GM23248 (cell line): Measurements from ENCODE around the gene CAMSAP3. TPM values are rescaled to one million over a fixed set of nuclear protein-coding genes. Genes with fewer than 3 reads are reported as not detected.

ENCODE experiments used
- DNase-seq: peaks from one replicate; pipeline ENCODE4 v3.0.0-alpha.2; 2015
- H2AFZ ChIP-seq: fragments of 200-600 bp; sonication (generic); 2 replicates; pipeline ENCODE4 v1.6.1; 2016; ENCODE audit warnings: antibody characterized with exemption
- H3F3A ChIP-seq: fragments of 200-600 bp; sonication (generic); 2 replicates; pipeline ENCODE4 v1.6.1; 2016; ENCODE audit warnings: mild to moderate bottlenecking, antibody characterized with exemption, mixed run types; ENCODE audit not compliant: insufficient read depth
- H3K27ac ChIP-seq: fragments of 200-600 bp; sonication (generic); 2 replicates; pipeline ENCODE4 v1.5.1; 2016; ENCODE audit warnings: mild to moderate bottlenecking
- H3K27me3 ChIP-seq: fragments of 200-600 bp; sonication (generic); replicated peaks from 2 replicates; pipeline ENCODE4 v1.6.1; 2016; ENCODE audit warnings: mild to moderate bottlenecking; ENCODE audit not compliant: insufficient read depth
- H3K36me3 ChIP-seq: fragments of 200-600 bp; sonication (generic); 2 replicates; pipeline ENCODE4 v1.6.1; 2016; ENCODE audit warnings: low read depth, mild to moderate bottlenecking
- H3K4me1 ChIP-seq: fragments of 200-600 bp; sonication (generic); 2 replicates; pipeline ENCODE4 v1.6.1; 2016; ENCODE audit warnings: mild to moderate bottlenecking; ENCODE audit not compliant: insufficient read depth
- H3K4me2 ChIP-seq: fragments of 200-600 bp; sonication (generic); one replicate; pipeline ENCODE4 v1.6.1; 2016; ENCODE audit warnings: mild to moderate bottlenecking; ENCODE audit not compliant: unreplicated experiment
- H3K4me3 ChIP-seq: fragments of 200-600 bp; sonication (generic); 2 replicates; pipeline ENCODE4 v1.5.1; 2016; ENCODE audit warnings: mild to moderate bottlenecking
- H3K79me2 ChIP-seq: fragments of 200-600 bp; sonication (generic); 2 replicates; pipeline ENCODE4 v1.6.1; 2016; ENCODE audit warnings: mild to moderate bottlenecking; ENCODE audit not compliant: insufficient read depth
- H3K9ac ChIP-seq: fragments of 200-600 bp; sonication (generic); 2 replicates; pipeline ENCODE4 v1.6.1; 2016; ENCODE audit warnings: mild to moderate bottlenecking
- H3K9me2 ChIP-seq: fragments of 200-600 bp; sonication (generic); 2 replicates; pipeline ENCODE4 v1.6.1; 2016; ENCODE audit warnings: mixed run types, mild to moderate bottlenecking, moderate library complexity; ENCODE audit not compliant: insufficient read depth
- H3K9me3 ChIP-seq: fragments of 200-600 bp; sonication (generic); one replicate; pipeline ENCODE4 v1.6.1; 2017; ENCODE audit warnings: low read depth
- H4K20me1 ChIP-seq: fragments of 200-600 bp; sonication (generic); 2 replicates; pipeline ENCODE4 v1.6.0; 2016; ENCODE audit not compliant: insufficient read depth
- EZH2 ChIP-seq: fragments of 200-600 bp; sonication (generic); IDR thresholded peaks from 2 replicates; pipeline ENCODE4 v1.6.1; 2018; ENCODE audit warnings: antibody characterized with exemption, mild to moderate bottlenecking; ENCODE audit not compliant: insufficient read depth, poor library complexity, severe bottlenecking
- EZH2phosphoT487 ChIP-seq: fragments of 200-600 bp; sonication (generic); IDR thresholded peaks from 2 replicates; pipeline ENCODE4 v1.6.1; 2018; ENCODE audit warnings: antibody characterized with exemption, moderate library complexity, mild to moderate bottlenecking, low read depth; ENCODE audit not compliant: insufficient read depth
- WGBS, 2 experiments: methylation state at CpG; one replicate each; pipeline ENCODE4 v1.1.6; 2015 to 2017; ENCODE audit warnings: low lambda C conversion rate in 2 of 2, low coverage in 1 of 2; ENCODE audit errors: missing lambda C conversion rate in 2 of 2; 5-methylcytosine and 5-hydroxymethylcytosine counted together
- in situ Hi-C: fragments of 300-500 bp; cut with MboI; formaldehyde crosslinking; loops from 2 replicates; pipeline ENCODE4 v1.15.0; 2020
- polyA plus RNA-seq: library from polyadenylated mRNA; unstranded; fragments of >200 nt; fragmentation: Nextera tagmentation; extraction: Ambion mirVana; gene quantifications from 2 replicates; pipeline ENCODE4 v1.2.1, GENCODE V29; 2016
- total RNA-seq: library from RNA; depleted of rRNA; stranded (reverse); fragments of >200 nt; shearing (Covaris generic); gene quantifications from 2 replicates; pipeline ENCODE4 v1.2.3, GENCODE V29; 2014

The CAMSAP3 gene
- total and polyA plus RNA-seq, 2 experiments from 2014 or later: not detected

- peaks cover 70% of the 10 kb centered on the region for H3K79me2 ChIP-seq
- no peak overlapping the region for H3K4me3 ChIP-seq
- H3K36me3 ChIP-seq: no peaks in the 10 kb centered on the region
- no peak overlapping the region for H3K9ac ChIP-seq
- TF ChIP-seq EZH2phosphoT487: no peak
- no peak for TF ChIP-seq EZH2
- in situ Hi-C loops: no loop called here
- H3K27me3 ChIP-seq: no peaks in the 10 kb centered on the region
- DNase-seq: no peak
- no peaks in the 10 kb centered on the region for H4K20me1 ChIP-seq
- H3K4me1 ChIP-seq: peaks cover 14% of the 10 kb centered on the region
- 87 to 89% methylated on average over 20 to 24 of the region's 24 CpGs for WGBS, 2 experiments
- no peak overlapping the region for H3K27ac ChIP-seq
- no peak overlapping the region for H2AFZ ChIP-seq
- no peak overlapping the region for H3K4me2 ChIP-seq
- no peaks in the 10 kb centered on the region for H3K9me3 ChIP-seq
- no peaks in the 10 kb centered on the region for H3F3A ChIP-seq
- no peaks in the 10 kb centered on the region for H3K9me2 ChIP-seq
Measured at GRCh38 chr19:7627166-7627565, 31.5 kb downstream of the CAMSAP3 start.

GRCh38 chr19:7628589-7629311 is 33.1 kb downstream of the CAMSAP3 start:
- DNase-seq: peak; percentile 48
- no peaks in the 10 kb centered on the region for H3K9me3 ChIP-seq
- H3K9ac ChIP-seq: peak overlapping the region; percentile 100
- H3K4me2 ChIP-seq: peak overlapping the region; percentile 89
- H4K20me1 ChIP-seq: no peaks in the 10 kb centered on the region
- H3K79me2 ChIP-seq: peaks cover 70% of the 10 kb centered on the region
- H3K4me3 ChIP-seq: peak overlapping the region; percentile 96
- WGBS, 2 experiments: 7% methylated on average over 15 of the region's 15 CpGs
- no peaks in the 10 kb centered on the region for H3K9me2 ChIP-seq
- TF ChIP-seq EZH2phosphoT487 (no peak), EZH2 (no peak)
- no peaks in the 10 kb centered on the region for H3K27me3 ChIP-seq
- in situ Hi-C loops: no loop called here
- peaks cover 14% of the 10 kb centered on the region for H3K4me1 ChIP-seq
- no peaks in the 10 kb centered on the region for H3K36me3 ChIP-seq
- no peaks in the 10 kb centered on the region for H3F3A ChIP-seq
- H3K27ac ChIP-seq: peak overlapping the region; percentile 56
- peak overlapping the region; percentile 80 for H2AFZ ChIP-seq

GRCh38 chr19:7629347-7630054 is 33.8 kb downstream of the CAMSAP3 start, which contains the start of the genes PET100 and XAB2:
Gene PET100, plus strand, starts transcription at chr19:7629793. Its CDS starts 41 bp downstream, at chr19:7629834.
Gene XAB2, minus strand, starts transcription at chr19:7629545. Its CDS starts 18 bp downstream, at chr19:7629527.
- H4K20me1 ChIP-seq: no peaks in the 10 kb centered on the region
- peaks cover 14% of the 10 kb centered on the region for H3K4me1 ChIP-seq
- peak within 1 kb of the TSS; percentile 100 for H3K9ac ChIP-seq
- H3F3A ChIP-seq: no peaks in the 10 kb centered on the region
- H2AFZ ChIP-seq: peak within 1 kb of the TSS; percentile 80
- H3K27ac ChIP-seq: peak within 1 kb of the TSS; percentile 74
- TF ChIP-seq EZH2: no peak
- no peak for TF ChIP-seq EZH2phosphoT487
- H3K79me2 ChIP-seq: peaks cover 70% of the 10 kb centered on the region
- H3K27me3 ChIP-seq: no peaks in the 10 kb centered on the region
- H3K4me3 ChIP-seq: peak within 1 kb of the TSS; percentile 96
- WGBS, 2 experiments: 0 to 1% methylated on average over 38 to 40 of the region's 40 CpGs
- peak within 1 kb of the TSS; percentile 97 for H3K4me2 ChIP-seq
- H3K9me2 ChIP-seq: no peaks in the 10 kb centered on the region
- peak; percentile 99 for DNase-seq
- in situ Hi-C loops: no loop called here
- no peaks in the 10 kb centered on the region for H3K36me3 ChIP-seq
- no peaks in the 10 kb centered on the region for H3K9me3 ChIP-seq

- 87 to 90% methylated on average over 8 to 12 of the region's 12 CpGs for WGBS, 2 experiments
- H3K36me3 ChIP-seq: no peaks in the 10 kb centered on the region
- H2AFZ ChIP-seq: no peak overlapping the region
- no peak overlapping the region for H3K9ac ChIP-seq
- H3K27ac ChIP-seq: no peak overlapping the region
- peaks cover 52% of the 10 kb centered on the region for H3K79me2 ChIP-seq
- DNase-seq: no peak
- H3K9me3 ChIP-seq: no peaks in the 10 kb centered on the region
- H4K20me1 ChIP-seq: no peaks in the 10 kb centered on the region
- H3K9me2 ChIP-seq: no peaks in the 10 kb centered on the region
- no peaks in the 10 kb centered on the region for H3K27me3 ChIP-seq
- no peak for TF ChIP-seq EZH2
- TF ChIP-seq EZH2phosphoT487: no peak
- peaks cover 14% of the 10 kb centered on the region for H3K4me1 ChIP-seq
- H3F3A ChIP-seq: no peaks in the 10 kb centered on the region
- no peak overlapping the region for H3K4me3 ChIP-seq
- H3K4me2 ChIP-seq: no peak overlapping the region
- in situ Hi-C loops: no loop called here
Measured at GRCh38 chr19:7631577-7631976, 35.9 kb downstream of the CAMSAP3 start.
